ENCODE measurements around the gene FKBP1A. TPM values are rescaled to one million over a fixed set of nuclear protein-coding genes. Genes with fewer than 3 reads are reported as not detected.

Gene FKBP1A
- total RNA-seq, 1 experiment from 2014 or later = 196 TPM

DNA sequence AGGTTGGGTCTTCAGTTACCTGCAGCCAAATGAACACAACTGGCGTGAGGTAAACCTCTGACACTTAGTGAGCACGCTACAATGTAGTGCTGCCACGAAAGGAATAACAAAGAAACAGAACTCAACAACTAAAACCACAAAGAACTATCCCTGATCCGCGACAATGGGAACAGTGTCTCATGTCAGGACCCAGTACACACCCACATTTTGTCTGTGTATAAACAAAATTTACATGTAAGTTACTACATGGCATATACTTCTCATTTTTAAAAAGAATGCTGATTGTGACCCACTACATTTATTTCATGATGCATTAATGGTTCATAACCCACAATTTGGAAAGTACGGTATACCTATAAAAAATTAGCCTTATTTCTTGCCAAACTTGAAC, 14.1 kb downstream of the FKBP1A start:
- no peak for TF ChIP-seq CTCF (conservative IDR thresholded peaks at IDR 0.05)
- Mint-ChIP-seq H3K27me3 (ENCODE audit: low read depth) (no peaks in the 10 kb centered on the region), H3K4me1 (peaks cover 33 to 39% of the 10 kb centered on the region in 2 experiments), H3K36me3 (ENCODE audit: insufficient read depth in 1 of 3, low read depth in 3 of 3) (peaks cover 0 to 16% (median 1%) of the 10 kb centered on the region in 3 experiments; a peak in 5 of 7 replicates), H3K27ac (no peak overlapping the region; a peak in 1 of 7 replicates), H3K4me3 (no peak overlapping the region), H3K9me3 (no peaks in the 10 kb centered on the region)
- H3K18ac ChIP-seq (ENCODE audit: insufficient read length, low read depth, low read length) = no peak overlapping the region
- no peak overlapping the region for H3K56ac ChIP-seq (ENCODE audit: insufficient read length, low read depth, low read length)
- H3K27me3 ChIP-seq (ENCODE audit: insufficient read depth, low read length) = no peaks in the 10 kb centered on the region
- H2BK120ac ChIP-seq (ENCODE audit: low read depth, low read length, poor library complexity, severe bottlenecking) = no peak overlapping the region
- H3K27ac ChIP-seq (ENCODE audit: insufficient read length, low read depth, low read length) = no peak overlapping the region
- no peak overlapping the region for H2AFZ ChIP-seq (ENCODE audit: low read length)
- no peak overlapping the region for H2BK15ac ChIP-seq (ENCODE audit: low read depth, low read length)
- H3K23ac ChIP-seq (ENCODE audit: insufficient read length, low read depth, low read length) = no peak overlapping the region
- no peaks in the 10 kb centered on the region for H3K9me3 ChIP-seq (ENCODE audit: control insufficient read depth, low read depth, low read length)
- H2AK5ac ChIP-seq (ENCODE audit: insufficient read length, low read length) = no peak overlapping the region
- peaks cover 51% of the 10 kb centered on the region; the same call in 1 of the 2 replicates for H3K79me2 ChIP-seq (ENCODE audit: insufficient read depth, low read length)
- H4K8ac ChIP-seq (replicated peaks; ENCODE audit: insufficient read length, low read depth, low read length) = no peak overlapping the region
- no peak overlapping the region for H3K4ac ChIP-seq (ENCODE audit: low read depth, low read length)
- H4K5ac ChIP-seq (ENCODE audit: insufficient read length, low read depth, low read length) = no peak overlapping the region
- H3K79me1 ChIP-seq (ENCODE audit: insufficient read depth, low read depth, low read length, poor library complexity, severe bottlenecking) = peaks cover 28% of the 10 kb centered on the region
- no peak overlapping the region for H3T11ph ChIP-seq (ENCODE audit: low read length)
- no CpG with 5 or more reads among the region's 6 CpGs for WGBS (ENCODE audit: extremely low coverage, insufficient read length, low lambda C conversion rate)
- H4K91ac ChIP-seq (ENCODE audit: insufficient read length, low read depth, low read length) = no peak overlapping the region
- DNase-seq = no peak
- peaks cover 6% of the 10 kb centered on the region for H3K4me1 ChIP-seq (ENCODE audit: insufficient read depth, low read length)
- no peak overlapping the region for H3K9ac ChIP-seq (ENCODE audit: extremely low read depth, insufficient read length, low read length)
- H4K20me1 ChIP-seq (ENCODE audit: control insufficient read depth, insufficient read depth, insufficient read length) = no peaks in the 10 kb centered on the region
- no peak overlapping the region for H2BK12ac ChIP-seq (ENCODE audit: insufficient read length, low read depth, low read length)
- no peaks in the 10 kb centered on the region for H3K23me2 ChIP-seq (ENCODE audit: insufficient read length, low read depth, low read length, poor library complexity, severe bottlenecking)
- H2BK5ac ChIP-seq (ENCODE audit: insufficient read length, low read length) = no peak overlapping the region
- H3K4me2 ChIP-seq (ENCODE audit: insufficient read depth, insufficient read length, low read length) = no peak overlapping the region
- H2BK20ac ChIP-seq (ENCODE audit: low read depth, low read length, poor library complexity, severe bottlenecking) = no peak overlapping the region
- no peak overlapping the region for H3K14ac ChIP-seq (ENCODE audit: insufficient read depth, low read length)

Data from H9 (cell line).